Measurements from ENCODE around the gene TMEM116.

- TF ChIP-seq POLR2AphosphoS5 (IDR thresholded peaks at IDR 0.05; ENCODE audit: borderline replicate concordance, low read depth, low read length): no peak
- TF ChIP-seq EZH2 (IDR thresholded peaks at IDR 0.05): no peak
These were observed 85.6 kb downstream of the TMEM116 start for GRCh38 chr12:111927346-111927745.

Measured in SK-N-MC (cell line).